Right lobe of liver (tissue), 6 donors: ENCODE results near the gene DNMBP. TPM values are rescaled to one million over a fixed set of nuclear protein-coding genes. Genes with fewer than 3 reads are reported as not detected.

Experiments
- ATAC-seq, 4 donors: fragments of 200-7000 bp; cut with Tn5 transposase; one replicate each; pipeline ENCODE4 v1.9.1; 2020; ENCODE audit warnings: mild to moderate bottlenecking in 4 of 4, moderate library complexity in 4 of 4
- DNase-seq, 3 donors: peaks; one replicate each; pipeline ENCODE4 v3.0.0-alpha.2; 2020
- H3K27ac ChIP-seq, 3 donors: fragments of 200-600 bp; one replicate each; pipeline ENCODE4 v1.8.0; 2022
- H3K27me3 ChIP-seq, 2 donors: fragments of 200-600 bp; one replicate each; pipeline ENCODE4 v1.8.0; 2022
- H3K36me3 ChIP-seq, 4 donors: fragments of 200-600 bp; sonication (generic) in 1 of 4; one replicate each; pipeline versions ENCODE4 v1.5.1 to v1.8.0; 2017 to 2022; ENCODE audit warnings: control low read depth in 1 of 4
- H3K4me1 ChIP-seq, 4 donors: fragments of 200-600 bp; sonication (generic) in 1 of 4; one replicate each; pipeline versions ENCODE4 v1.5.1 to v1.8.0; 2017 to 2022; ENCODE audit warnings: control low read depth in 1 of 4
- H3K4me3 ChIP-seq, 3 donors: fragments of 200-600 bp; one replicate each; pipeline ENCODE4 v1.8.0; 2022
- H3K9me3 ChIP-seq, 4 donors: fragments of 200-600 bp; sonication (generic) in 1 of 4; one replicate each; pipeline versions ENCODE4 v1.5.1 to v1.8.0; 2017 to 2022; ENCODE audit warnings: control low read depth in 1 of 4
- POLR2A ChIP-seq: fragments of 450-650 bp; IDR thresholded peaks from one replicate; pipeline ENCODE4 v1.6.1; 2017; ENCODE audit warnings: antibody characterized with exemption, mild to moderate bottlenecking
- WGBS: methylation state at CpG from one replicate; pipeline ENCODE4 v1.1.6; 2018; ENCODE audit warnings: low coverage, low lambda C conversion rate; ENCODE audit not compliant: insufficient coverage; ENCODE audit errors: missing lambda C conversion rate; 5-methylcytosine and 5-hydroxymethylcytosine counted together
- intact Hi-C, 2 donors: fragments of 100-400 bp; cut with DNase I; formaldehyde crosslinking; loops; one replicate each; pipeline versions ENCODE4 v1.11.2 to v1.14.1; 2022
- total RNA-seq, 6 experiments: library from RNA; depleted of rRNA in 2 of 6; stranded (reverse); fragments of >200 nt in 2 of 6; fragmentation: NEBNext Ultra II Directional in 3 of 6; extraction: Animal tissue kit (Norgen Biotek cat#: 25700) in 3 of 6; gene quantifications; one replicate each; pipeline versions ENCODE4 v1.1.0 to v1.2.4, GENCODE V29; 2016 to 2023
- TF ChIP-seq, protein P1 (sequence below), 4 donors: fragments of 200-600 bp in 3 of 4; fragments of 450-650 bp in 1 of 4; IDR thresholded peaks; one replicate each; pipeline versions ENCODE4 v1.5.1 to v1.8.0; 2016 to 2022; ENCODE audit warnings: antibody characterized with exemption in 4 of 4, mild to moderate bottlenecking in 2 of 4
- donor health status: DM: no; HTN: yes; CAD: no.
- donor health status: DM: no; HTN: no; CAD: no.
- donor health status: DM: no; HTN: no; CAD: no.
- donor health status: DM: no; HTN: yes; CAD: no.
- donor health status: DM: no; HTN: yes; CAD: no.

The DNMBP gene
- total RNA-seq, 6 experiments from 2014 or later: 7.9 to 12.7 (median 9.9) TPM

DNA sequence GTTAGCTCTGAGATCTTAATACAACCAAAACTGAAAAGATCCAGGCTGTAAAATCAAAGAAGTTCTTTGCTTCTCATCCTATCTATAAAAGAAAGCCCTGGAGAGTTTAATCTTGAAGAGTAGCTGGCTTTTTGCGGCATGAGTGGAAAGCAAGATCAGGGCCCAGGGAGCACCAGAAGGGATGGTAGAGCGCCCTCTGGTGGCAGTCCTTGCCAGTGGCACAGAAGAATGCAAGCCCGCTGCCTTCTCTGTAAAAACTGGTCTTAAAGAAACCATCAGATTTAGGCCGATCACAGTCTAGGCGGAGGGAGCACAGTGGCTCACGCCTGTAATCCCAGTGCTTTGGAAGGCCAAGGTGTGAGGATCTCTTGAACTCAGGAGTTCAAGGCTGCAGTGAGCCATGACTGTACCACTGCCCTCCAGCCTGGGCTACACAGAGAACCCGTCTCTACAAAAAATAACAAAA, 36.3 kb upstream of the DNMBP start:
- Histone ChIP-seq H3K9me3 (no peaks in the 10 kb centered on the region), H3K27ac (no peak overlapping the region), H3K4me3 (no peak overlapping the region), H3K36me3 (peaks cover 0 to 10% (median 1%) of the 10 kb centered on the region in 4 donors), H3K27me3 (no peaks in the 10 kb centered on the region), H3K4me1 (no peaks in the 10 kb centered on the region)
- peak; percentile 85 for DNase-seq
- TF ChIP-seq POLR2A: no peak
- TF ChIP-seq, protein P1, sequence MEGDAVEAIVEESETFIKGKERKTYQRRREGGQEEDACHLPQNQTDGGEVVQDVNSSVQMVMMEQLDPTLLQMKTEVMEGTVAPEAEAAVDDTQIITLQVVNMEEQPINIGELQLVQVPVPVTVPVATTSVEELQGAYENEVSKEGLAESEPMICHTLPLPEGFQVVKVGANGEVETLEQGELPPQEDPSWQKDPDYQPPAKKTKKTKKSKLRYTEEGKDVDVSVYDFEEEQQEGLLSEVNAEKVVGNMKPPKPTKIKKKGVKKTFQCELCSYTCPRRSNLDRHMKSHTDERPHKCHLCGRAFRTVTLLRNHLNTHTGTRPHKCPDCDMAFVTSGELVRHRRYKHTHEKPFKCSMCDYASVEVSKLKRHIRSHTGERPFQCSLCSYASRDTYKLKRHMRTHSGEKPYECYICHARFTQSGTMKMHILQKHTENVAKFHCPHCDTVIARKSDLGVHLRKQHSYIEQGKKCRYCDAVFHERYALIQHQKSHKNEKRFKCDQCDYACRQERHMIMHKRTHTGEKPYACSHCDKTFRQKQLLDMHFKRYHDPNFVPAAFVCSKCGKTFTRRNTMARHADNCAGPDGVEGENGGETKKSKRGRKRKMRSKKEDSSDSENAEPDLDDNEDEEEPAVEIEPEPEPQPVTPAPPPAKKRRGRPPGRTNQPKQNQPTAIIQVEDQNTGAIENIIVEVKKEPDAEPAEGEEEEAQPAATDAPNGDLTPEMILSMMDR (IDR thresholded peaks at IDR 0.05): peak; percentile 77 to 97 (median 94)
- ATAC-seq: peak; percentile 85 to 97 (median 90)
- intact Hi-C loops: loop anchor here (10.0 kb wide), 1 partner anchor 201 kb away; no protein-coding TSS in a partner anchor
- 2% methylated on average over 6 of the region's 7 CpGs for WGBS

DNA sequence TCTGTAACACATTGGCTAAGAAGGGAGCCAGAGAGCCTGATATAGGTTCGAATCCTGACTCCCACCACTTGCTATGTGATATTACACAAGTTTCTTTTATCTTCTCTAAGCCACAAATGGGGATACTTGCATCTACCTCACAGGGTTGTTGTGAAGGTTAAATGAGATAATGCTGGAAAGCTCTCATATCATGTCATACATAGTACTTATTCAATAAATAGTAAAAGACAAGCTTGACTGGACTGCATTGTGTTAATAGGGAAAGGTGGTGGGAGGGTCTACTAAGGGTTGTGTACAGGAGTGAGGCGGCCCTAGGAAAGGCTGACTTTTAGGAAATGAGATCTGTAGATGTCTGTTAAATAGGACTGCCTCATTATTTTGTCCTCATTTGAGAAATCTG, 35.8 kb upstream of the DNMBP start:
- H3K27me3 ChIP-seq: no peaks in the 10 kb centered on the region
- H3K36me3 ChIP-seq: peaks cover 0 to 9% (median 1%) of the 10 kb centered on the region in 4 donors
- DNase-seq (no peak), ATAC-seq (no peak)
- no peak overlapping the region for H3K27ac ChIP-seq
- WGBS: 67% methylated on average over 2 of the region's 2 CpGs
- TF ChIP-seq, protein P1 (IDR thresholded peaks at IDR 0.05): no peak
- intact Hi-C loops: loop anchor here (10.0 kb wide), 1 partner anchor 201 kb away; no protein-coding TSS in a partner anchor
- H3K4me1 ChIP-seq: no peaks in the 10 kb centered on the region
- H3K4me3 ChIP-seq: no peak overlapping the region
- no peaks in the 10 kb centered on the region for H3K9me3 ChIP-seq

DNA sequence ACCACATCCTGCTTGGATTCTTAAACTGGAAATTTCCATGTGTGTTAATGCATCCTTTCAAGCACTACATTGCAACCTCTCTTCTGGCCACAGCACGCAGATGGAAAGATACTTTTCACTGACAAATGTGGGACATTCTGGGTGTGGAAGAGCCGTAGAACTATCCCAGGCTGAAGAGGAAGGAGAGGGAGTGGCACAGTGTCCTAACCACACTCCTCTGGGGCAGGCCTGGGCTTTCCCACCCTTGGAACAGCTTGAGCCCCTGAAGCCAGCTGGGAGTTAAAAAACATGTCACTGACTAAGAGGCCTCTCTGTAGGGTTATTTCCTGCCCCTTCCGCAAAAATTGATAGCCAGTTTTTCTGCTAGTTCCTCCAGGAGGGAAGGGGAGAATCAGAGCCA, 34.0 kb upstream of the DNMBP start:
- Histone ChIP-seq H3K27me3 (no peaks in the 10 kb centered on the region), H3K4me3 (no peak overlapping the region), H3K9me3 (no peaks in the 10 kb centered on the region), H3K4me1 (peaks cover 0 to 5% (median 0%) of the 10 kb centered on the region in 4 donors), H3K36me3 (peaks cover 0 to 9% (median 1%) of the 10 kb centered on the region in 4 donors), H3K27ac (peak overlapping the region in 1 of 3 donors; percentile 8)
- 56% methylated on average over 3 of the region's 3 CpGs for WGBS
- intact Hi-C loops: loop anchor here (10.0 kb wide), 1 partner anchor 199 kb away; no protein-coding TSS in a partner anchor
- TF ChIP-seq, protein P1 (IDR thresholded peaks at IDR 0.05): no peak
- no peak for TF ChIP-seq POLR2A
- DNase-seq (no peak), ATAC-seq (peak; percentile 31 to 77 (median 34))

DNA sequence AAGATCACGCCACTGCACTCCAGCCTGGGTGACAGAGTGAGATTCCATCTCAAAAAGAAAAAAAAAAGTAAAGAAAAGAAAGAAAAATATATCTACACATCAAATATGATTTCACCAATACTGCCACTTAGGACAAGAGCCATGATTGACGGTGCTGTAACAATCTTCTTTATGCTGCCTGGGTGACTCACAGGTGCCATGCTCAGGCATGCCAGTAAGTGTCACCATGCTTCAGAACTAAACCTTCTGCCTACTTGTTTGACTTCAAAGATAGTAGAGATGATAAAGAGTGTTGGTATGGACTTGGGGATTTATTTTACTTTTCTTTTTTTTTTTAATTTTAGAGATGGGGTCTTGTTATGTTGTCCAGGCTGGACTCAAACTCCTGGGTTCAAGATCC, 33.6 kb upstream of the DNMBP start:
- 85% methylated on average over 2 of the region's 2 CpGs for WGBS
- DNase-seq (no peak), ATAC-seq (peak in 1 of 4 donors; percentile 43)
- H3K27me3 ChIP-seq: no peaks in the 10 kb centered on the region
- H3K4me1 ChIP-seq: peaks cover 0 to 10% (median 0%) of the 10 kb centered on the region in 4 donors
- peak overlapping the region in 1 of 3 donors; percentile 8 for H3K27ac ChIP-seq
- no peaks in the 10 kb centered on the region for H3K9me3 ChIP-seq
- TF ChIP-seq, protein P1 (IDR thresholded peaks at IDR 0.05): no peak
- TF ChIP-seq POLR2A: no peak
- intact Hi-C loops: loop anchor here (10.0 kb wide), 1 partner anchor 199 kb away; no protein-coding TSS in a partner anchor
- H3K36me3 ChIP-seq: peaks cover 0 to 6% (median 1%) of the 10 kb centered on the region in 4 donors
- H3K4me3 ChIP-seq: no peak overlapping the region
